ENCODE measurements around the gene S100Z.

GRCh38 chr5:76831110-76831452, 18.7 kb upstream of the S100Z start:
- TF ChIP-seq POLR2A (IDR thresholded peaks at IDR 0.05) (no peak), CTCF (IDR thresholded peaks at IDR 0.05) (no peak)

Measured in heart left ventricle (tissue), 13 donors.